ENCODE results near the gene WRAP73. TPM values are rescaled to one million over a fixed set of nuclear protein-coding genes. Genes with fewer than 3 reads are reported as not detected.

The WRAP73 gene, protein sequence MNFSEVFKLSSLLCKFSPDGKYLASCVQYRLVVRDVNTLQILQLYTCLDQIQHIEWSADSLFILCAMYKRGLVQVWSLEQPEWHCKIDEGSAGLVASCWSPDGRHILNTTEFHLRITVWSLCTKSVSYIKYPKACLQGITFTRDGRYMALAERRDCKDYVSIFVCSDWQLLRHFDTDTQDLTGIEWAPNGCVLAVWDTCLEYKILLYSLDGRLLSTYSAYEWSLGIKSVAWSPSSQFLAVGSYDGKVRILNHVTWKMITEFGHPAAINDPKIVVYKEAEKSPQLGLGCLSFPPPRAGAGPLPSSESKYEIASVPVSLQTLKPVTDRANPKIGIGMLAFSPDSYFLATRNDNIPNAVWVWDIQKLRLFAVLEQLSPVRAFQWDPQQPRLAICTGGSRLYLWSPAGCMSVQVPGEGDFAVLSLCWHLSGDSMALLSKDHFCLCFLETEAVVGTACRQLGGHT
- 10 to 100 TPM; 11.3 to 11.8 TPM for total RNA-seq
- long read RNA-seq, transcript WRAP73-201 (12 exons, 1,665 nt), result major isoform, 15 of 28 reads
- long read RNA-seq, partial matches to known transcripts, result 5 of 28 reads
- long read RNA-seq, other reads (novel, unspliced or antisense), result 7 of 28 reads

DNA sequence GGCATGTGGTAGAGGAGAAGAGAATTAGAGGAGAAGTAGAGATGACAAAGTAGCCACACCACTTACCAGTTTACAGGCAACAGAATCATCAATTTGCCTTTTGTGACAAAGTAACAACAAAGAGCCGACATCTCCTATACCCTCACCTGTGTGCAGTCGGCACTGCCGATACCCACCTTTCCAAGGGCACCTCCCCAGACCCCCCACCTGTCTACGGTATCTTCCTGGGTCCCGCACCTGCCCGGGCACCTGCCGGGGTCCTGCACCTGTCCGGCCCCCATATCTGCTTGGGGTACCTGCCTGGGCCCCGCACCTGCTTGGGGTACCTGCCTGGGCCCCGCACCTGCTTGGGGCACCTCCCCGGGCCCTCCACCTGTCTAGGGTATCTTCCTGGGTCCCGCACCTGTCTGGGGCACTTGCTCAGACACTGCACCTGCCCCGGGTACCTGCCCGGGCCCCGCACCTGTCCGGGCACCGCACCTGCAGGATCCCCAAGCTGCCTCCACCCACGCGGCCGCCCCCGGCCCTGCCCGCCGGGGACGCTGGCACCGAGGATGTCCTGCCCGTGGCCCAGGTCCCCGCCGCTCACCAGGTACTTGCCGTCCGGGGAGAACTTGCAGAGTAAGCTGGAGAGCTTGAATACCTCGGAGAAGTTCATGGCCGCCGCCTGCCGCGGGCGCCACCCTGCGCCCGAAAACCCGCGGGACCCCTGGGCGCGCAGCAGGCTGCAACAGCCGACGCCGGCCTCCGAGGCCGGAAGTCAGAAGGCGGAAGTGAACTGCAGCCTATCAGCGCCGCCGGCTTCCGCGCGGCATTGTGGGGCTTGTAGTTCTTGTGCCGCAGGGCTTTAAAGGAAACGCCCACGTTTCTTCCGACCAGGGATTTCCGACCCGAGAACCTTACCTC, at the start of gene WRAP73:
WRAP73 (minus strand) TSS at position 762 of the 906 bp plus-strand sequence; CDS start at position 658, 104 bp downstream.
- intact Hi-C loops (cut with DNase I), result no loop called here
- DNase-seq (peak; percentile 94), ATAC-seq (peak; percentile 92 to 94)

DNA sequence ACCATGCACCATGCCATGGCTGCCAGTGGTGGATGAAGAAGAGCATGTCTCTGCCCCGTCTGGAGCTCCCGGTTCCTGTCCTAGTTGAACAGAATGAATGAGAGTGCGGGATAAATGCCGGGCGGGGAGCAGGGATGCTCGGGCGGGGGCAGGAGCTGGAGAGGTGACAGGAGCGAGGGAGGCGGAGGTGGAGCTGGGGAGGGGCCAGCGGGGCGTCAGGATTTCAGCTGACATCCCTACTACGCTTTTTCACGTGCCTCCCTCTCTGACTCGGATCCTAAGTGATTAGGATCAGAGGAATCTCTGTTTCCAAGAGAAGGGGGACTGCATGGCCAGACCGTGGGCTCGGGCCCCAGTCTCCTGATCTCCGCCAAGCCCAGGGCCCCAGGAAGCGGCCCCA, 49.7 kb upstream of the WRAP73 start:
- DNase-seq (no peak), ATAC-seq (no peak)
- intact Hi-C loops (cut with DNase I), result loop anchor here in 1 of 2 donors (5.0 kb wide), 1 partner anchor 103 kb away; no protein-coding TSS in a partner anchor

DNA sequence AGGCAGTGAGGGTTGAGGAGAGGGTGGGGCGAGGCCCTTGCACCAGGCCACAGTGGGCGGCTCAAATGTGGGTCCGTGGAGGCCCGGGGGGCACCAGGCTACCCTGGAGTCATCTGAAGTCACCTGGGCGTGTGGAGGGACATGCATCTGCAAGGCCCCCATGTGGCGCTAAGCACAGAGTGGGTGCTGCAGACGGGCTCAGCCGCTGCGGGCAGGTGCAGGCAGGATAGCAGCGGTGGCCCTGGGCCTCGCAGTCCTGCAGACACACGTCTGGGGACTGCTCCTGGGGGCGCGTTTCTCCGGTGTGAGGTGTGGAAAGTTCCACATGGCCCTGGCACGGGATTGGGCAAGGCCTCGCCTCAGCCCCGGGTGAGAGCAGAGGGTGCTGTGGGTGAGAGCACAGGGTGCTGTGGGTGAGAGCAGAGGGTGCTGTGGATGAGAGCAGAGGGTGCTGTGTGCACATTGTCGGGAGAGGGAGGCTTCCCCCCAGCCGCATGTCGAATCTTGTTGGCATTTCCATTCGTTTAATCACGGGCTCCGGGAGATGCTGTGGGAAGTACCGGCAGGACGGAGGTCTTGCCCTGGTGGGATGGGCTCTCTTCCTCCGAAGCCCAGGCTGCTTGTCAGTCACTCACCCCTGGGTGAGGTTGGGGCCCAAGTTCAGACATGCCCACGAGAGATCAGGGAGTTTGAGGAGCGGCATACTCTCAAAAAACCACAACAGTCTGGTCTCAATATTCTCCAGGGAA, 48.9 kb upstream of the WRAP73 start:
- ATAC-seq, result no peak
- no peak for DNase-seq
- intact Hi-C loops (cut with DNase I), result loop anchor here in 1 of 2 donors (5.0 kb wide), 1 partner anchor 103 kb away; no protein-coding TSS in a partner anchor

DNA sequence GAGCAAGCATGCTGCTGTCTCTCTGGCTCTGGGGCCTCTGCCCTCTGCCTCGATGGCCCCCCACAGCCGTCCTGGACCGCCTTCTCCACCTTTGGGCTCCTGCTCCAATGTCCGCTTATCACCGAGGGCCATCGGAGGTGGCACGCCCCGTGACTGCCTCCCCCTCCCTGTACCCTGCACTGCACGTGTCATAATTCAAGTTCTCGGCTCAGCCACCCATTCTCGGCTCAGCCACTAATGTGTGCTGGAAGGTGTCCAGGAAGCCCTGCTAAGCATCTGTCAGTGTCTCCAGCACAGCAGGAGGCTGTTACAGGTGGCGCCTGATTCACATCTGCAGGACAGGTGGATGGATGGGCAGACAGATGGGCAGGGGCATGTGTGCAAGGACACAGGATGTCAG, 47.9 kb upstream of the WRAP73 start:
- intact Hi-C loops (cut with DNase I), result loop anchor here in 1 of 2 donors (5.0 kb wide), 1 partner anchor 104 kb away; no protein-coding TSS in a partner anchor
- DNase-seq (no peak), ATAC-seq (no peak)

DNA sequence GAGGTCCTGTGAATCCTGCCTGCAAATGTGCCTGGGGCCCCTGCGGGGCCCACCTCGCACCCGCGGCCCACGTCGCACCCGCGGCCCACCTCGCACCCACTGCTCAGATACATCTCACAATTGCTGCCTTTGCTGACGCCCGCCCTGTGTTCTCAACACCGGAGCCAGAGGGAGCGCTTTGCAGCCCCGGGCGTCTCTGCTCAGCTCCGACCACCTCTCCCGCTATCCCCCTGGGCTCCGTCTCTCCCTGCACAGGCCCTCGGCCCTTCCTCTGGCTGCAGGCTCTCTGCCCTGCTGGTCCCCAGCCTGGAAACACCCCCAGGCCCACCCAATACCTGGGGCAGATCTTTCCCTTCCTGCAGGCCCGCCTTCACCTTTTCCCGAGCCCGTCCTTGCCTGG, 47.2 kb upstream of the WRAP73 start:
- intact Hi-C loops (cut with DNase I), result loop anchor here in 1 of 2 donors (5.0 kb wide), 1 partner anchor 105 kb away; no protein-coding TSS in a partner anchor
- no peak for DNase-seq
- ATAC-seq, result no peak

DNA sequence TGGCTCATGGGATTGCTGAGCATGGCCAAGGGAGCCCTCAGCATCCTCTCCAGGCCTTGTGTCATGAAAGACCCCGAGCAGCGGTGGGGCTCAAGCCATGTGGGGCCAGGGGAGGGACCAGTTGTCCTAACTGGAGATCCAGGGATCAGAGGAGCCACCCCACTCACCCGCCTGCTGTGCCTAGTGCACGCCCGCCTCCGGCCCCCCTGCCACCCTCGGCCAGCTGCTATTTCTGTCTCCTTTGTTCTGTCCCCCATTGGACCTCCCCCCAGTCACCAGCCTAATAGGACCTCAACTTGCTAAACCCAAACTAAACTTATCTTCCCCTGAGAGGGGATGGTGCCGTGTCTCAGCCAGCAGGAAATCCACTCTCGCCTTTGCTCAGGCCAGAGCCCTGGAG, 46.8 kb upstream of the WRAP73 start:
- ATAC-seq (no peak), DNase-seq (no peak)
- intact Hi-C loops (cut with DNase I), result loop anchor here in 1 of 2 donors (5.0 kb wide), 1 partner anchor 106 kb away; no protein-coding TSS in a partner anchor

DNA sequence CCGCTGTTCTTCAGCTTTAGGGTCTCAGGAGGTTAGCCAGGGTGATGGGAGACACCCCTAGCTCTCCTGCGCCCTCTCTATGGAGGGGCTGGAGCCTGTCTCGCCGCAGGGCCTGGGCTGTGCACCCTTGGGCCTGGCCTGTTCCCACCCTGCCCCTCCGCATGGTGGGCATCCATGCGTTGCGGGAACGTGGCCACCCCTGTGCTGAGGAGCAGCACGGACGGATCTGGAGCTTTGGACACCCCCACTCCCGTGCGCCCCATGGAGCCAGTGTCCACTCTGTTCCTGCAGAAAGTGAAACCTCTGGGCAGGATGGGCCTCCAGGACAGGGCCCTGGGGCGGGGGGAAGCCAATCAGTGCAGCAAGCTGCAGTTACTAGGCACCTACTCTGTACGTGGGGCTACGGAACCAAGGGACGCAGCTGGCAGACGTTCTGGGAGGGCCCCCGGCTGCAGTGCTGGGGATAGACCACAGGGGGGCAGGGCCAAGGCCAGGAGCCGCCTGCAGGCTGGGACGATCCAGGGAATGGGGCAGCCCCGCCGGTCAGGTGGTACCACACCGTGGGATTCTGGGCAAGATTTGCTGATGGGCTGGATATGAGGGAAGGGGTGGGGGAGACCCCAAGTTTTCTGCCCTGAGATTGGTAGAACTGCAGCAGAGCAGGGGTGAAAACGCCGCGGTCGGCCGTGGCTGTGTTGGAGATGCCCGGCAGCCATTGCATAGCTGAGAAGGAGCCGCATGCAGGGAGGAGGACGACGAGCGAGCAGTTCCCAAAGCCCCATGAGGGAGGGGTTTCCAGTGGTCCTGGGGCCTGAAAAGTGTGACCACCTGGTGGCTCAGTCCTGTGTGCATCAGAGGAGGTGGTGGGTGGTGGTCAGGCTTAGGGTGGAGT, 45.7 kb upstream of the WRAP73 start:
- ATAC-seq (peak; percentile 80 to 82), DNase-seq (peak; percentile 55)
- intact Hi-C loops (cut with DNase I), result loop anchor here in 1 of 2 donors (5.0 kb wide), 1 partner anchor 107 kb away; no protein-coding TSS in a partner anchor

DNA sequence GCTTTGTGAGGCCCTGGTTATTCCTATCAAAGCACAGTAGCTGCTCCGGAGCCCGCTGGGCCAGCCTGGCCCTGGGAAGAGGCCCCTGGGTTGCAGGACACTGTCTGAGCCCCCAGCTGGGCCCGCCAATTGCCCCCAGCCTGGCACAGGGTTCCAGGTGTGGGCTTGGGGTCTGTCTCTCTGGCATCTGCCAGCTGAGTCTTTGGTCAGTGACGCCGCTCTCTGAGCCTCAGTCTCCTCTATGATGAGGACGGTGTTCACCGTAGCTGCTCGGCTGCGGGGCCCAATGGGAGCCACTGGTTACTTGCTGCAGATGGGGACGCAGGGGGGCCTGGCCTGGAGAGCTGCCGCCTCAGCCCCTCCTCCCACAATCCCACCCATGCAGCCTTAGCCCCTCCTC, 43.4 kb upstream of the WRAP73 start:
- intact Hi-C loops (cut with DNase I), result no loop called here
- DNase-seq (no peak), ATAC-seq (no peak)

DNA sequence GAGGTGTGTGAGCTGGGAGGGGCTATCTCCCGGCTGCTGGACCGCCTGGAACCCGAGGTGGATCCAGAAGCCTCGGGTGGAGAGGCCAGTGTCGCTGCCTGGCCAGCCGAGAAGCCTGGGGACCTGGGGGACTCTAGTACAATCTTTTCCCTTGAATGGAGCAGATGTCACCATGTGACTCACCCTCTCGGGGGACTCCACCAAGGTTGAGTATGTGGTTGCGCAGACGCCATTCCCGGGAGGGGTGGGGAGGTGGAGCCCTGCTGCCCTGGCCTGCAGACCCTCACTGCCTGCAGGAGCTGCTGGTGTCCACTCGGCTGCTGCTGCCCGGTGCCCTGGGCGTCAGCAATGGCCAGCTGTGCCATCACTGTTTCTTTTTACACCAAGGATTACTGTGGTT, 42.7 kb upstream of the WRAP73 start:
- intact Hi-C loops (cut with DNase I), result no loop called here
- DNase-seq (no peak), ATAC-seq (no peak)

DNA sequence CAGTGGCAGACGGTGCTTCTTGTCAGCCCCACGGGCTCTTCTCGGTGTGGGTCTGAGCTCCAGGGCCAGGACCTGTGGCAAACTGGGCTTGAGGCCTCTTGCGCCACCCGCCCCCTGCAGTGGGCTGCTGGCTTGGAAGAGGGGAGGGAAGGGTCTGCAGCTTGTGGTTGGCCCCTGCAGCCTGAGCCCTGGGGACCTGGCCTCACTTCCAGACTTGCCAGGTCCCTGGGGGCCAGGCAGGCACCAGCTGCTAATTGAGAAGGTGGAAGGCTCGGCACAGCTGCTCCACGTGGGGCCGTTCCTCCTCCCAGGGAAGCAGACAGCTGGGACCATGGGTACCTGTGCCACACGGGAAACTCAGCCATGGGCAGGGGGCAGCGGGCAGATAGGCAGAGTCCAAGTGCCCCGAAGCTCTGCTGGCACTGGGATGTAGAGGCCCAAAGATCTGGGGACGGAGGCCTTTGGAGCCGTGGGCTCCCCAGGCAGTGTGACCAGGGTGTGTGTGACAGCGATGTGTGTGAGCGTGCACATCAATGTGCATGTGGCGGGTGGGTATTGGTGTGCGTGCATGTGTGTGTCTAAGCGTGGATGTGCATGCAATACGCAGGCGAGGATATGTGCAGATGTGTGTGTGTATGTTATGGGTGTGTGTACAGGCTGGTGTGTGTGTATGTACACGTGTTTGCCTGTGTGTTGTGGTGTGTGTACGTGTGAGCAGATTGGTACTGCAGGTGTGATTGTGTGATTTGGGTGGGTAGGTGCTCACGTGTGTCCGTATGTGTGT, 41.7 kb upstream of the WRAP73 start:
- ATAC-seq, result no peak
- DNase-seq, result no peak
- intact Hi-C loops (cut with DNase I), result no loop called here

DNA sequence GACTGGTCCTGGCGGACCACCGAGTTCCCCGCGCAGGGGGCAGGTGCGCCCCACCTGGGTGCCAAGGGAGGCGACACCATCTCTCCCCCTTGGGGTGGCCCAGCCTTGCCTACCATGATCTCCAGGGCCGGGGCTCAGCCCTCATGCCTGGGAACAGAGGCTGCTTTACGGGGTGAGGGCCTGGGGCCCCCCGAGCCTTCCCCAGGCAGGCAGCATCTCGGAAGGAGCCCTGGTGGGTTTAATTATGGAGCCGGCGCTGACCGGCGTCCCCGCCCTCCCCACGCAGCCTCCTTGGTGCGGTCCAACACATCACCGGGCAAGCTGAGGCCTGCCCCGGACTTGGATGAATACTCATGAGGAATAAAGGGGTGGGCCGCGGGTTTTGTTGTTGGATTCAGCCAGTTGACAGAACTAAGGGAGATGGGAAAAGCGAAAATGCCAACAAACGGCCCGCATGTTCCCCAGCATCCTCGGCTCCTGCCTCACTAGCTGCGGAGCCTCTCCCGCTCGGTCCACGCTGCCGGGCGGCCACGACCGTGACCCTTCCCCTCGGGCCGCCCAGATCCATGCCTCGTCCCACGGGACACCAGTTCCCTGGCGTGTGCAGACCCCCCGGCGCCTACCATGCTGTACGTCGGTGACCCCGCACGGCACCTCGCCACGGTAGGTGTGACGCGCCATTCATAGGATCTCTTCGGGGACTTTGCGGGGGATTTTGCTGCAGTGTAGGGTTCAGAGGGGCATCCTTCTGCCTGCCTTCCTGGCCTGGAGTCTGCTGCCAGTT, 40.6 kb upstream of the WRAP73 start:
- DNase-seq (no peak), ATAC-seq (no peak)
- intact Hi-C loops (cut with DNase I), result no loop called here

DNA sequence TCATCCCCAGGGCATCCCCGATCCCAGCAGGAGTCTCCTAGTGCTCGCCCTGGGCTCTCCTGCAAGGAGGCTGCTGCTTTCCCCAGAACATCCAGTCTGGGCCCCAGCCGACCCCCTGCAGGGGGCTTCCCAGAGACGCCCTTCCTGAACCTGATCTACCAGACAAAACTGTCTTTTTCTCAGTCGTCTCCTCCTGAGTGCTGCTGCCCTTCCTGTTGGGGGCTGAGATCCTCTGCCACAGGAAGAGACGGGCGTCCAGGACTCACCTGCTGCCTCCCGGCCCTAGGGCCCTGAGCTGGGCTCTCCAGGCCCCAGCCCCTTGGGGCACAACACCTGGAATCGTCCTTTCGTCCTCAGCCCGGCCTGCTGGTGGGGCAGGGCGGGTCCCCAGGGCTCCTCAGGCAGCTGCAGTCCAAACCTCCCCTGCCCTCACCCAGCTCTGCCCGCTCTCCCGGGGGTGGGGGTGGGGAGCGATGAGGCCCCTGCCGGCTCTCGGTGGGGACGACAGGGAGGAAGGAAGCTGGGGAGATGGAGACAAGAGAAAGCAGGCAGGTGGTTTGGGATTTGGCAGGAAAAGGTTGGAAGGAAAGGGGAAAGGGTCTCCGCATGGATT, 39.3 kb upstream of the WRAP73 start:
- intact Hi-C loops (cut with DNase I), result no loop called here
- no peak for DNase-seq
- no peak for ATAC-seq

DNA sequence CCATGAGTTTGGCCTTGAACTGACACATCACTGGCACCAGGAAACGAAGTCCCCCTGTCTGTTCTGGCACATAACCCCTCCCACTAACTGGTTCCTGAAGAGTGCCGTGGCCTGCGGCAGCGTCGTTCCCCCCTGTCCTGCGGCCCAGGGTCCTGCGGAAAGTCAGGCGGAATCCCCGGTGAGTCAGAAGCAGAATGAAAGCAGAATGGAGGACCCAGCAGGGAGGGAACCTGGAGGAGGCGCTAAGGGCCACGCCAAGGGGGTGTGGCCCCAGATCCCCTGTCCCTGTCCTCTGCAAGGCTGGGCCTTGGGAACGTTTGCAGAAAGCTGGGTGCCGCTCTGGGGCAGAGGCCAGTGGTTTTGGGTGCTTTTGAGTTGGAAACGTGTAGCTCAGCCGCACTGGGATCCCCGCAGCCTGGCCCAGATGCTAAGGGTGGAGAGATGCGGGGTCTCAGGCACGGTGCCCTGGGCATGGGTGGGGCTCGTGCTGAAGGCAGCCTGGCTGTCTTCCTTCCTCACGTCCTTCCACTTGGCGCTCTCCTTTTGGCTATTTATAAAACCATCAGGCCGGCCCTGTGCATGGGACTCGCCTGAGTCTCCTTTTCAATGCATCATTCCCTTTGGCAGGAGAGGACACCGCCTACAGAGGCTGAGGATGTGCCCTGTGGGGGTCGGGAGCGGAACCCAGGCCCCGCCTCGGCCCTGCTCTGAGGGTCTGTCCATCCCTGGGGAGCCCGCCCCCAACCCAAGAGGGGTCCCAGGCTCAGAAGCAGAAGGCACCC, 38.6 kb upstream of the WRAP73 start:
- ATAC-seq (no peak), DNase-seq (no peak)
- intact Hi-C loops (cut with DNase I), result no loop called here

DNA sequence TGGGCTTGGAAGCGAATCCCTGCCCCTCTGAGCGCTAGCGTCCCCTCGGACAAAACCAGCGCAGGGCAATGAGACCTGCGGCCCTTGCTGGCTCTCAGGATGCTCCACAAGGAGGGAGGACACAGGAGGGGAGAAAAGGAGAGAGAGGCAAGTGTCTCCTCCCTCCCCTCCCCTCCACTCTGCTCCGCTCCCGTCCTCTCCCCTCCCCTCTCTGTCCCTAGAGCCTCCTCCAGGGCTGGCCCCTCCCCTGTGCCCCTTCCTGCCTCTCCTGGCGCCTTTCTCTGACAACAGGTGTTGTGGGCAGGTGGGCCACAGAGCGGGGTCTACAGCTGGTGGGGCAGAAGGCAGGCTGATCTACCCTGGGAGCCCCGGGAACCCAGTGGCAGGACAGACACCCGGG, 37.6 kb upstream of the WRAP73 start:
- DNase-seq, result no peak
- intact Hi-C loops (cut with DNase I), result no loop called here

DNA sequence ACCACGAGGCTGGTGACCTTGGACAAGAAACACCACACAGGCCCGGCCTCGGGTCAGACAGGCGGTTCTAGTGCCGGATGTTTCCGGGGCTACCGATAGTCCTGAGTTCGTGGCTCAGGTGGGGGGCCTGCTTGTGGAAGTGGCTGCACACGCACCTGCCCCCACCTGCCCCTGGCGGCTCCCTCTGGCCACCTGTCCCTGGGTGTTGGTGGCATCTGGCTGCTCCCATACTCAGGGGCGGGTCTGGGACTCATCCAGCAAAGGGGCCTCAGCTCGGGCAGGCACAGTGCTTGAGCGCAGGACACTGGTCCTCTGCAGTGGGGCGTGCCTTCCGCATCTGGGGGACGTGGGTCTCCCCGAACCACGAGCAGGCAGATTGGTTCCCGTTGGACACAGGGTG, 36.0 kb upstream of the WRAP73 start:
- intact Hi-C loops (cut with DNase I), result no loop called here
- ATAC-seq (no peak), DNase-seq (no peak)

More for the DNA sequence above, 37.6 kb upstream of the WRAP73 start:
- no peak for ATAC-seq
